Spleen (tissue), 11 donors: ENCODE measurements around the gene CDKN1C. TPM values are rescaled to one million over a fixed set of nuclear protein-coding genes. Genes with fewer than 3 reads are reported as not detected.

Experiments
- DNase-seq: peaks from one replicate; pipeline ENCODE4 v3.0.0-alpha.2; 2020
- H3K27ac ChIP-seq, 8 donors: fragments of 200-600 bp; sonication (generic) in 7 of 8; 1 replicate in 4 of 8; 2 replicates in 4 of 8; pipeline versions ENCODE4 v1.5.0 to v1.8.0; 2016 to 2021; ENCODE audit warnings: inconsistent platforms in 4 of 8, mild to moderate bottlenecking in 4 of 8, moderate library complexity in 1 of 8
- H3K27me3 ChIP-seq, 7 donors: fragments of 200-600 bp; sonication (generic) in 6 of 7; replicated peaks in 1 of 7; 1 replicate in 4 of 7; 2 replicates in 3 of 7; pipeline versions ENCODE4 v1.5.0 to v1.8.0; 2016 to 2021; ENCODE audit warnings: inconsistent platforms in 3 of 7, mild to moderate bottlenecking in 1 of 7
- H3K36me3 ChIP-seq, 6 donors: fragments of 200-600 bp; sonication (generic) in 5 of 6; 1 replicate in 4 of 6; 2 replicates in 2 of 6; pipeline versions ENCODE4 v1.5.0 to v1.8.0; 2016 to 2021; ENCODE audit warnings: inconsistent platforms in 2 of 6
- H3K4me1 ChIP-seq, 6 donors: fragments of 200-600 bp; sonication (generic) in 5 of 6; 1 replicate in 3 of 6; 2 replicates in 3 of 6; pipeline versions ENCODE4 v1.5.0 to v1.8.0; 2016 to 2021; ENCODE audit warnings: inconsistent platforms in 3 of 6
- H3K4me3 ChIP-seq, 8 donors: fragments of 200-600 bp; sonication (generic) in 7 of 8; 1 replicate in 4 of 8; 2 replicates in 4 of 8; pipeline versions ENCODE4 v1.5.0 to v1.8.0; 2016 to 2021; ENCODE audit warnings: inconsistent platforms in 4 of 8, mild to moderate bottlenecking in 4 of 8, moderate library complexity in 2 of 8
- H3K9me3 ChIP-seq, 8 donors: fragments of 200-600 bp; sonication (generic) in 7 of 8; 1 replicate in 4 of 8; 2 replicates in 4 of 8; pipeline versions ENCODE4 v1.5.0 to v1.8.0; 2016 to 2021; ENCODE audit warnings: inconsistent platforms in 4 of 8
- CTCF ChIP-seq, 11 experiments: fragments of 200-600 bp in 7 of 11; fragments of 450-650 bp in 4 of 11; sonication (generic) in 4 of 11; IDR thresholded peaks in 8 of 11; conservative IDR thresholded peaks in 3 of 11; 1 replicate in 7 of 11; 2 replicates in 4 of 11; pipeline versions ENCODE4 v1.4.0 to v1.8.0; 2016 to 2021; ENCODE audit warnings: antibody characterized with exemption in 11 of 11, inconsistent platforms in 4 of 11, mild to moderate bottlenecking in 1 of 11
- POLR2A ChIP-seq, 3 donors: fragments of 450-650 bp; IDR thresholded peaks; one replicate each; pipeline ENCODE4 v1.5.1; 2017; ENCODE audit warnings: antibody characterized with exemption in 3 of 3, mild to moderate bottlenecking in 1 of 3
- POLR2AphosphoS5 ChIP-seq, 3 donors: sonication (generic); formaldehyde crosslinking; IDR thresholded peaks; one replicate each; pipeline ENCODE4 v1.5.1; 2017; ENCODE audit warnings: antibody characterized with exemption in 3 of 3
- WGBS, 5 donors: extraction: QIAGEN DNeasy Blood & Tissue Kit in 3 of 5; methylation state at CpG; one replicate each; pipeline versions ENCODE4 v1.1.5 to v1.1.7; 2013 to 2018; 5-methylcytosine and 5-hydroxymethylcytosine counted together
- intact Hi-C: fragments of 100-400 bp; cut with DNase I; formaldehyde crosslinking; loops from one replicate; pipeline ENCODE4 v1.15.0; 2023; ENCODE audit warnings: low total_unique reads
- polyA plus RNA-seq, 3 donors: library from polyadenylated mRNA; stranded (reverse); fragments of 200-250 nt; gene quantifications; one replicate each; pipeline ENCODE4 v1.2.1, GENCODE V29; 2013
- small RNA-seq, 4 donors: library from RNA; depleted of rRNA; stranded (forward); fragments of <200 nt; gene quantifications; one replicate each; pipeline ENCODE3, GENCODE V24; 2016
- total RNA-seq, 7 donors: library from RNA; depleted of rRNA in 3 of 7; stranded (reverse); fragments of >200 nt in 3 of 7; fragmentation: NEBNext Ultra II Directional in 4 of 7; extraction: Animal tissue kit (Norgen Biotek cat#: 25700) in 4 of 7; gene quantifications; one replicate each; pipeline versions ENCODE4 v1.1.0 to v1.2.1, GENCODE V29; 2016 to 2021
- donor health status: healthy with polysubstance abuse.
- donor health status: DM: no; HTN: no; CAD: no; lungs with moderate emphysema.
- donor health status: DM: no; HTN: no; CAD: no.
- donor health status: Bipolar disorder and iron deficiency.
- donor health status: healthy.
- donor health status: DM: no; HTN: no; CAD: no.
- donor health status: DM: yes; HTN: yes; CAD: no.

Gene CDKN1C
- total and polyA plus RNA-seq, 10 donors: 5.4 to 40.4 (median 14.2) TPM

- Histone ChIP-seq H3K36me3 (no peaks in the 10 kb centered on the region), H3K4me1 (peaks cover 0 to 16% (median 4%) of the 10 kb centered on the region in 6 donors), H3K4me3 (no peak overlapping the region), H3K27ac (no peak overlapping the region), H3K27me3 (no peaks in the 10 kb centered on the region), H3K9me3 (no peaks in the 10 kb centered on the region)
- WGBS, 5 donors: 79 to 94% (median 89%) methylated on average over 10 to 16 of the region's 16 CpGs
- DNase-seq: no peak
- TF ChIP-seq CTCF (IDR thresholded peaks at IDR 0.05 in 8 of 11, conservative IDR thresholded peaks at IDR 0.05 in 3 of 11): no peak
- TF ChIP-seq POLR2AphosphoS5 (IDR thresholded peaks at IDR 0.05): no peak
- TF ChIP-seq POLR2A (IDR thresholded peaks at IDR 0.05): no peak
- intact Hi-C loops: no loop called here
Observed at GRCh38 chr11:2834503-2835273, 50.9 kb downstream of the CDKN1C start.

GRCh38 chr11:2833716-2834502 lies 51.7 kb downstream of the CDKN1C start:
- no peaks in the 10 kb centered on the region for H3K36me3 ChIP-seq
- H3K4me3 ChIP-seq: no peak overlapping the region
- H3K27ac ChIP-seq: no peak overlapping the region
- intact Hi-C loops: no loop called here
- peaks cover 0 to 7% (median 5%) of the 10 kb centered on the region in 8 donors for H3K9me3 ChIP-seq
- H3K27me3 ChIP-seq: no peaks in the 10 kb centered on the region
- TF ChIP-seq POLR2AphosphoS5 (IDR thresholded peaks at IDR 0.05): no peak
- no peak for DNase-seq
- 86 to 95% (median 93%) methylated on average over 15 to 19 of the region's 19 CpGs for WGBS, 5 donors
- H3K4me1 ChIP-seq: peaks cover 0 to 16% (median 4%) of the 10 kb centered on the region in 6 donors

Small RNA genes lying within 50 kb of the gene (small RNA-seq; reads per million reads assigned to genes)
- 0 reads per million in 4 donors for gene AC013791.1

Other genes starting within 250 kb of the CDKN1C start
- gene KCNQ1OT1, start 185.8 kb downstream of the CDKN1C start, total RNA-seq: 1 to 10 TPM in 6 of 7 donors, under 1 TPM in 1; 0.87 to 3.1 (median 2.1) TPM
- under 1 TPM; 0.02 to 0.16 (median 0.02) TPM for gene KCNQ1OT1, start 185.8 kb downstream of the CDKN1C start, polyA plus RNA-seq
- gene PHLDA2, start 43.6 kb upstream of the CDKN1C start, total RNA-seq: 1 to 10 TPM in 6 of 7 donors, not detected in 1; 1.4 to 3.5 (median 1.7) TPM
- 1 to 10 TPM; 1.5 to 2.9 (median 2.5) TPM for gene PHLDA2, start 43.6 kb upstream of the CDKN1C start, polyA plus RNA-seq
- gene NAP1L4, start 106.6 kb upstream of the CDKN1C start, total RNA-seq: 100 to 1,000 TPM in 6 of 7 donors, 10 to 100 TPM in 1; 87.5 to 137 (median 131) TPM
- 100 to 1,000 TPM in 1 of 3 donors, 10 to 100 TPM in 2; 79.5 to 104 (median 90.6) TPM for gene NAP1L4, start 106.6 kb upstream of the CDKN1C start, polyA plus RNA-seq
- 10 to 100 TPM; 32.7 to 64.9 (median 39.0) TPM for gene CARS1, start 171.6 kb upstream of the CDKN1C start, total RNA-seq
- 10 to 100 TPM; 18.6 to 27.5 (median 24.0) TPM for gene CARS1, start 171.6 kb upstream of the CDKN1C start, polyA plus RNA-seq